HepG2 (cell line): ENCODE results near the gene XPC. TPM values are rescaled to one million over a fixed set of nuclear protein-coding genes. Genes with fewer than 3 reads are reported as not detected.

ENCODE experiments used
- AHR ChIP-seq: IDR thresholded peaks from 2 replicates; pipeline ENCODE4 v1.6.1; 2018; ENCODE audit warnings: missing genetic modification reagents, missing compliant biosample characterization
- ATRX ChIP-seq: sonication (generic); formaldehyde crosslinking; IDR thresholded peaks from 2 replicates; pipeline ENCODE4 v1.4.0; 2020; ENCODE audit warnings: missing genetic modification reagents, borderline replicate concordance
- DMAP1 ChIP-seq: IDR thresholded peaks from 2 replicates; pipeline ENCODE4 v1.6.1; 2016
- HOXA3 ChIP-seq: sonication (generic); formaldehyde crosslinking; IDR thresholded peaks from 2 replicates; pipeline ENCODE4 v1.5.0; 2020; ENCODE audit warnings: missing genetic modification reagents
- HOXA9 ChIP-seq: sonication (generic); formaldehyde crosslinking; IDR thresholded peaks from 2 replicates; pipeline ENCODE4 v1.8.1; 2022; ENCODE audit warnings: missing genetic modification reagents, mild to moderate bottlenecking, moderate library complexity, borderline replicate concordance
- KLF9 ChIP-seq: IDR thresholded peaks from 2 replicates; pipeline ENCODE4 v1.6.1; 2016; ENCODE audit warnings: low read depth
- RBAK ChIP-seq: sonication (generic); formaldehyde crosslinking; IDR thresholded peaks from 2 replicates; pipeline ENCODE4 v1.5.1; 2020; ENCODE audit warnings: mild to moderate bottlenecking, missing genetic modification reagents
- RFX5 ChIP-seq: IDR thresholded peaks from 2 replicates; pipeline ENCODE4 v1.6.1; 2011; ENCODE audit warnings: low read depth, low read length, improper control_type of control experiment
- TRIM24 ChIP-seq: sonication (generic); formaldehyde crosslinking; IDR thresholded peaks from 2 replicates; pipeline ENCODE4 v1.8.0; 2022; ENCODE audit warnings: mild to moderate bottlenecking, missing genetic modification reagents
- ZBTB20 ChIP-seq: sonication (generic); formaldehyde crosslinking; IDR thresholded peaks from 2 replicates; pipeline ENCODE4 v1.8.1; 2023; ENCODE audit warnings: missing genetic modification reagents, low read depth, mild to moderate bottlenecking, borderline replicate concordance
- ZNF263 ChIP-seq: sonication (generic); formaldehyde crosslinking; IDR thresholded peaks from 2 replicates; pipeline ENCODE4 v1.4.0; 2020; ENCODE audit warnings: missing genetic modification reagents
- ZNF274 ChIP-seq: sonication (generic); formaldehyde crosslinking; IDR thresholded peaks from 2 replicates; pipeline ENCODE4 v1.5.1; 2020; ENCODE audit warnings: mild to moderate bottlenecking, missing genetic modification reagents
- ZNF577 ChIP-seq: sonication (generic); formaldehyde crosslinking; IDR thresholded peaks from 2 replicates; pipeline ENCODE4 v1.4.0; 2020; ENCODE audit warnings: mild to moderate bottlenecking, low read depth, missing genetic modification reagents, borderline replicate concordance
- ZNF652 ChIP-seq: IDR thresholded peaks from 2 replicates; pipeline ENCODE4 v1.6.1; 2016; ENCODE audit warnings: low read depth, borderline replicate concordance
- ZNF790 ChIP-seq: sonication (generic); formaldehyde crosslinking; IDR thresholded peaks from 2 replicates; pipeline ENCODE4 v1.8.0; 2022; ENCODE audit warnings: missing genetic modification reagents, mild to moderate bottlenecking, borderline replicate concordance
- ZNF83 ChIP-seq: sonication (generic); formaldehyde crosslinking; IDR thresholded peaks from 2 replicates; pipeline ENCODE4 v1.4.0; 2020; ENCODE audit warnings: missing genetic modification reagents, mild to moderate bottlenecking, borderline replicate concordance
- ZSCAN12 ChIP-seq: sonication (generic); formaldehyde crosslinking; IDR thresholded peaks from 2 replicates; pipeline ENCODE4 v1.9.0; 2021; ENCODE audit warnings: mild to moderate bottlenecking, missing genetic modification reagents
- polyA plus RNA-seq, 8 experiments: library from polyadenylated mRNA; depleted of rRNA in 3 of 8; stranded (reverse) in 7 of 8; unstranded in 1 of 8; fragments of >200 nt; fragmentation: Illumina TruSeq in 4 of 8; extraction: Trizol in 4 of 8; gene quantifications; 2 replicates each; pipeline versions ENCODE4 v1.2.1 to v1.2.3, GENCODE V29; 2011 to 2016; ENCODE audit warnings: low read depth in 4 of 8, missing spikeins in 1 of 8, mixed read lengths in 1 of 8; ENCODE audit not compliant: insufficient read depth in 1 of 8
- total RNA-seq, 5 experiments: library from RNA; depleted of rRNA; stranded (reverse); fragments of >200 nt; fragmentation: Illumina TruSeq; extraction: Trizol; gene quantifications; 2 replicates each; pipeline ENCODE4 v1.2.3, GENCODE V29; 2016; ENCODE audit warnings: low read depth in 1 of 5
- TF ChIP-seq, protein P1 (sequence below): IDR thresholded peaks from 2 replicates; pipeline ENCODE4 v1.6.1; 2016; ENCODE audit warnings: low read depth, control low read depth
- TF ChIP-seq, protein P2 (sequence below): IDR thresholded peaks from 2 replicates; pipeline ENCODE4 v1.6.1; 2016; ENCODE audit warnings: missing compliant biosample characterization, missing genetic modification reagents, borderline replicate concordance
- TF ChIP-seq, protein P3 (sequence below): sonication (generic); formaldehyde crosslinking; IDR thresholded peaks from 2 replicates; pipeline ENCODE4 v1.9.0; 2021; ENCODE audit warnings: missing genetic modification reagents, borderline replicate concordance
- TF ChIP-seq, protein P4 (sequence below): sonication (generic); formaldehyde crosslinking; IDR thresholded peaks from 2 replicates; pipeline ENCODE4 v1.4.0; 2020; ENCODE audit warnings: missing genetic modification reagents
- TF ChIP-seq, protein P5 (sequence below): sonication (generic); formaldehyde crosslinking; IDR thresholded peaks from 2 replicates; pipeline ENCODE4 v1.8.1; 2022; ENCODE audit warnings: low read depth, mild to moderate bottlenecking, missing genetic modification reagents

XPC gene
- total and polyA plus RNA-seq, 2 of the 13 experiments (the other 11 are each of a cell fraction or from before 2014, with no cell fraction given): 9.4 to 24.1 TPM

DNA sequence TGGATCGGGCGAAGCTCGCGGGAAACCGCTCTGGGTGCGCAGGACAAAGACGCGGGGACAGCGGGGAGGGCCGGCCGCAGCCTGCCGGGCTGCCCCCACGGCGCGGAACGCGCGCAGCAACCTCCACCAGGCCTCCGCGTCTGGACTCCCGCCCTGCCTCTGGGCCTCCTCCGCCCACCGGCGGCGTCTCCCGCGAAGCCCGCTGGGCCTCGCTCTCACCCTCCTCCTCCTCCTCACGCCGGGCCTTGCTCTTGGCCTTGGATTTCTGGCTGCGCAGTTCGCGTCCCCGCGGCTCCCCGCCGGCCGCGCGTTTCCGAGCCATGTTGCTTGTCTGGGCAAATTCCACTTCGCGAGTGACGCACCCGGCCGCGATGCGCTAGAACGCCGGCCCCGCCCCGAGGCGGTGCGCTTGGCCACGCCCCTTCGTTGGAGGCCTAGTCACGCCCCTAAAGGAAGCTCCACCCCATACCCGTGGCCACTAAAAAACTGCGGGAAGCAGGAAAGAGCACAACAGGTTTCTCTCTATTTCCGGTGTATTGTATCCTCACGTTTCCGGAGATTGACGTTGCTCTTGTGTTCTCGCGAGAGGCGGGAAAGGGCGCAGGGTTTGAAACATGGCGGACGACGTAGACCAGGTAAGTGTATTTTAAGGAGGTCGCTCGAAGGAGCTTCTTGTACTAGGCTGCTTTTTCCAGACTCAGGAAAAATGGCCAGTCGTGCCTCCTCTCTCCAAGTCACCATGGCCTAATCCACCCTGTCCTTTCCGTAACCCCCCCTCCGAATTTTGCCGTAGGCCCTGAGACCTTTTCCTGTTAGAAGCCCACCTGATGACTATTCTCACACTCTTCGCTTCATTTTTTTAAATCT lies at the start of gene XPC, which contains the start of gene LSM3 (continued):
- TF ChIP-seq, protein P1, sequence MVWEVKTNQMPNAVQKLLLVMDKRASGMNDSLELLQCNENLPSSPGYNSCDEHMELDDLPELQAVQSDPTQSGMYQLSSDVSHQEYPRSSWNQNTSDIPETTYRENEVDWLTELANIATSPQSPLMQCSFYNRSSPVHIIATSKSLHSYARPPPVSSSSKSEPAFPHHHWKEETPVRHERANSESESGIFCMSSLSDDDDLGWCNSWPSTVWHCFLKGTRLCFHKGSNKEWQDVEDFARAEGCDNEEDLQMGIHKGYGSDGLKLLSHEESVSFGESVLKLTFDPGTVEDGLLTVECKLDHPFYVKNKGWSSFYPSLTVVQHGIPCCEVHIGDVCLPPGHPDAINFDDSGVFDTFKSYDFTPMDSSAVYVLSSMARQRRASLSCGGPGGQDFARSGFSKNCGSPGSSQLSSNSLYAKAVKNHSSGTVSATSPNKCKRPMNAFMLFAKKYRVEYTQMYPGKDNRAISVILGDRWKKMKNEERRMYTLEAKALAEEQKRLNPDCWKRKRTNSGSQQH (CRISPR knock-in tag): peak; percentile 36; the same call in 1 of the 2 replicates
- TF ChIP-seq AHR (0 out of 2 replicates have a peak, but pooled peaks have one; percentile 24), HOXA3 (CRISPR knock-in tag) (peak; percentile 90), KLF9 (no peak), ZBTB20 (no peak), RBAK (CRISPR knock-in tag) (no peak), ZNF577 (CRISPR knock-in tag) (no peak), ZNF652 (CRISPR knock-in tag) (no peak), ZNF274 (CRISPR knock-in tag) (peak; percentile 81; the same call in 1 of the 2 replicates), ZNF263 (peak; percentile 39; the same call in 1 of the 2 replicates), ZNF83 (CRISPR knock-in tag) (no peak), DMAP1 (peak; percentile 56; the same call in 1 of the 2 replicates), ATRX (CRISPR knock-in tag) (no peak), ZNF790 (CRISPR knock-in tag) (no peak), HOXA9 (CRISPR knock-in tag) (peak; percentile 31; the same call in 1 of the 2 replicates), TRIM24 (CRISPR knock-in tag) (no peak), RFX5 (no peak), ZSCAN12 (CRISPR knock-in tag) (no peak)
- TF ChIP-seq, protein P2, sequence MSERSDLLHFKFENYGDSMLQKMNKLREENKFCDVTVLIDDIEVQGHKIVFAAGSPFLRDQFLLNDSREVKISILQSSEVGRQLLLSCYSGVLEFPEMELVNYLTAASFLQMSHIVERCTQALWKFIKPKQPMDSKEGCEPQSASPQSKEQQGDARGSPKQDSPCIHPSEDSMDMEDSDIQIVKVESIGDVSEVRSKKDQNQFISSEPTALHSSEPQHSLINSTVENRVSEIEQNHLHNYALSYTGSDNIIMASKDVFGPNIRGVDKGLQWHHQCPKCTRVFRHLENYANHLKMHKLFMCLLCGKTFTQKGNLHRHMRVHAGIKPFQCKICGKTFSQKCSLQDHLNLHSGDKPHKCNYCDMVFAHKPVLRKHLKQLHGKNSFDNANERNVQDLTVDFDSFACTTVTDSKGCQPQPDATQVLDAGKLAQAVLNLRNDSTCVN (CRISPR knock-in tag): peak; percentile 67; the same call in 1 of the 2 replicates
- TF ChIP-seq, protein P3, sequence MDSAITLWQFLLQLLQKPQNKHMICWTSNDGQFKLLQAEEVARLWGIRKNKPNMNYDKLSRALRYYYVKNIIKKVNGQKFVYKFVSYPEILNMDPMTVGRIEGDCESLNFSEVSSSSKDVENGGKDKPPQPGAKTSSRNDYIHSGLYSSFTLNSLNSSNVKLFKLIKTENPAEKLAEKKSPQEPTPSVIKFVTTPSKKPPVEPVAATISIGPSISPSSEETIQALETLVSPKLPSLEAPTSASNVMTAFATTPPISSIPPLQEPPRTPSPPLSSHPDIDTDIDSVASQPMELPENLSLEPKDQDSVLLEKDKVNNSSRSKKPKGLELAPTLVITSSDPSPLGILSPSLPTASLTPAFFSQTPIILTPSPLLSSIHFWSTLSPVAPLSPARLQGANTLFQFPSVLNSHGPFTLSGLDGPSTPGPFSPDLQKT: no peak
- TF ChIP-seq, protein P4, sequence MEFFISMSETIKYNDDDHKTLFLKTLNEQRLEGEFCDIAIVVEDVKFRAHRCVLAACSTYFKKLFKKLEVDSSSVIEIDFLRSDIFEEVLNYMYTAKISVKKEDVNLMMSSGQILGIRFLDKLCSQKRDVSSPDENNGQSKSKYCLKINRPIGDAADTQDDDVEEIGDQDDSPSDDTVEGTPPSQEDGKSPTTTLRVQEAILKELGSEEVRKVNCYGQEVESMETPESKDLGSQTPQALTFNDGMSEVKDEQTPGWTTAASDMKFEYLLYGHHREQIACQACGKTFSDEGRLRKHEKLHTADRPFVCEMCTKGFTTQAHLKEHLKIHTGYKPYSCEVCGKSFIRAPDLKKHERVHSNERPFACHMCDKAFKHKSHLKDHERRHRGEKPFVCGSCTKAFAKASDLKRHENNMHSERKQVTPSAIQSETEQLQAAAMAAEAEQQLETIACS (CRISPR knock-in tag): peak; percentile 75
- TF ChIP-seq, protein P5, sequence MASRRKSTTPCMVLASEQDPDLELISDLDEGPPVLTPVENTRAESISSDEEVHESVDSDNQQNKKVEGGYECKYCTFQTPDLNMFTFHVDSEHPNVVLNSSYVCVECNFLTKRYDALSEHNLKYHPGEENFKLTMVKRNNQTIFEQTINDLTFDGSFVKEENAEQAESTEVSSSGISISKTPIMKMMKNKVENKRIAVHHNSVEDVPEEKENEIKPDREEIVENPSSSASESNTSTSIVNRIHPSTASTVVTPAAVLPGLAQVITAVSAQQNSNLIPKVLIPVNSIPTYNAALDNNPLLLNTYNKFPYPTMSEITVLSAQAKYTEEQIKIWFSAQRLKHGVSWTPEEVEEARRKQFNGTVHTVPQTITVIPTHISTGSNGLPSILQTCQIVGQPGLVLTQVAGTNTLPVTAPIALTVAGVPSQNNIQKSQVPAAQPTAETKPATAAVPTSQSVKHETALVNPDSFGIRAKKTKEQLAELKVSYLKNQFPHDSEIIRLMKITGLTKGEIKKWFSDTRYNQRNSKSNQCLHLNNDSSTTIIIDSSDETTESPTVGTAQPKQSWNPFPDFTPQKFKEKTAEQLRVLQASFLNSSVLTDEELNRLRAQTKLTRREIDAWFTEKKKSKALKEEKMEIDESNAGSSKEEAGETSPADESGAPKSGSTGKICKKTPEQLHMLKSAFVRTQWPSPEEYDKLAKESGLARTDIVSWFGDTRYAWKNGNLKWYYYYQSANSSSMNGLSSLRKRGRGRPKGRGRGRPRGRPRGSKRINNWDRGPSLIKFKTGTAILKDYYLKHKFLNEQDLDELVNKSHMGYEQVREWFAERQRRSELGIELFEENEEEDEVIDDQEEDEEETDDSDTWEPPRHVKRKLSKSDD: peak; percentile 89; the same call in 1 of the 2 replicates
